Activated CD8-positive, alpha-beta T cell treated with anti-CD3 and anti-CD28 coated beads for 36 hours (primary cell): ENCODE data around the gene MESP1. TPM values are rescaled to one million over a fixed set of nuclear protein-coding genes. Genes with fewer than 3 reads are reported as not detected.
"Not testable (repeated sequence)": the region's sequence is repeated elsewhere in the genome, so short reads cannot be mapped to it uniquely, and the experiment has no call there.

Experiments
- ATAC-seq: fragments of 200-7000 bp; cut with Tn5 transposase; one replicate; pipeline ENCODE4 v1.10.0; 2021; ENCODE audit warnings: mild to moderate bottlenecking, moderate library complexity
- CTCF ChIA-PET: fragments of 350-600 bp; sonication (Branson Sonifier 250); formaldehyde crosslinking; loops from one replicate; lab custom pipeline; 2021; ENCODE audit warnings: antibody characterized with exemption; lab: Charles Lee
- POLR2A ChIA-PET: fragments of 350-600 bp; sonication (Branson Sonifier 250); formaldehyde crosslinking; loops from one replicate; lab custom pipeline; 2021; ENCODE audit warnings: antibody characterized with exemption; lab: Charles Lee
- DNase-seq: peaks from one replicate; pipeline ENCODE4 v3.0.0-alpha.2; 2020
- H3K27ac Mint-ChIP-seq: one replicate; pipeline ENCODE4 v1.8.0; 2021; ENCODE audit warnings: mild to moderate bottlenecking, mixed read lengths
- H3K27me3 Mint-ChIP-seq: one replicate; pipeline ENCODE4 v1.8.0; 2021; ENCODE audit warnings: mixed read lengths
- H3K36me3 Mint-ChIP-seq: one replicate; pipeline ENCODE4 v1.8.0; 2021; ENCODE audit warnings: low read depth, mixed read lengths
- H3K4me1 Mint-ChIP-seq: one replicate; pipeline ENCODE4 v1.8.0; 2021; ENCODE audit warnings: low read depth, mixed read lengths
- H3K4me3 Mint-ChIP-seq: one replicate; pipeline ENCODE4 v1.8.0; 2021; ENCODE audit warnings: mild to moderate bottlenecking, moderate library complexity, mixed read lengths
- H3K9me3 Mint-ChIP-seq: one replicate; pipeline ENCODE4 v1.8.0; 2021; ENCODE audit warnings: mixed read lengths
- CTCF ChIP-seq: fragments of 200-600 bp; IDR thresholded peaks from one replicate; pipeline ENCODE4 v1.8.0; 2022; ENCODE audit warnings: antibody characterized with exemption, mild to moderate bottlenecking
- intact Hi-C: fragments of 100-400 bp; cut with micrococcal nuclease; formaldehyde crosslinking; loops from one replicate; pipeline ENCODE4 v1.10.0; 2022
- total RNA-seq, 2 experiments: library from RNA; stranded (reverse); gene quantifications; one replicate each; pipeline ENCODE4 v1.2.3, GENCODE V29; 2021

Gene MESP1
- total RNA-seq, 2 experiments from 2014 or later = 3.4 to 5.3 TPM

- Mint-ChIP-seq H3K4me1 (peaks cover 5% of the 10 kb centered on the region), H3K27me3 (peaks cover 10% of the 10 kb centered on the region), H3K27ac (no peak overlapping the region), H3K9me3 (peaks cover 7% of the 10 kb centered on the region), H3K4me3 (no peak overlapping the region), H3K36me3 (no peaks in the 10 kb centered on the region)
- ChIA-PET POLR2A (no interaction called here), CTCF (interaction anchor here (0.6 to 1.9 kb wide), 4 partner anchors 22 to 91 kb away, joined by 3 to 9 read pairs (median 4); no protein-coding TSS in a partner anchor)
- DNase-seq (no peak), ATAC-seq (no peak)
- no peak for TF ChIP-seq CTCF
- intact Hi-C loops = no loop called here
Measured at GRCh38 chr15:89783111-89783860, 32.2 kb upstream of the MESP1 start.

- intact Hi-C loops, H3K4me1 Mint-ChIP-seq, H3K36me3 Mint-ChIP-seq, DNase-seq, H3K9me3 Mint-ChIP-seq, POLR2A ChIA-PET, ATAC-seq, H3K4me3 Mint-ChIP-seq, H3K27ac Mint-ChIP-seq: not testable (repeated sequence)
- CTCF ChIA-PET = interaction anchor here (1.6 to 1.9 kb wide), 2 partner anchors 22 to 92 kb away, joined by 5 to 9 read pairs; no protein-coding TSS in a partner anchor
- peaks cover 12% of the 10 kb centered on the region for H3K27me3 Mint-ChIP-seq
Measured at GRCh38 chr15:89782619-89782950, 31.5 kb upstream of the MESP1 start.

GRCh38 chr15:89781891-89782618, 31.0 kb upstream of the MESP1 start:
- ATAC-seq (no peak), DNase-seq (no peak)
- ChIA-PET CTCF (interaction anchor here (1.6 kb wide), 1 partner anchor 93 kb away, joined by 5 read pairs; no protein-coding TSS in a partner anchor), POLR2A (interaction anchor here (0.6 kb wide), 1 partner anchor 82 kb away, joined by 3 read pairs; no protein-coding TSS in a partner anchor)
- Mint-ChIP-seq H3K36me3 (no peaks in the 10 kb centered on the region), H3K9me3 (no peaks in the 10 kb centered on the region), H3K27me3 (peaks cover 16% of the 10 kb centered on the region), H3K4me3 (no peak overlapping the region), H3K27ac (no peak overlapping the region), H3K4me1 (peaks cover 5% of the 10 kb centered on the region)
- intact Hi-C loops = no loop called here
- no peak for TF ChIP-seq CTCF

- no peak for TF ChIP-seq CTCF
- CTCF ChIA-PET = interaction anchor here (1.5 kb wide), 1 partner anchor 20 kb away, joined by 7 read pairs; no protein-coding TSS in a partner anchor
- H3K36me3 Mint-ChIP-seq = no peaks in the 10 kb centered on the region
- peaks cover 18% of the 10 kb centered on the region for H3K27me3 Mint-ChIP-seq
- H3K27ac Mint-ChIP-seq = no peak overlapping the region
- DNase-seq (peak; percentile 42), ATAC-seq (peak; percentile 67)
- no peaks in the 10 kb centered on the region for H3K9me3 Mint-ChIP-seq
- POLR2A ChIA-PET = no interaction called here
- H3K4me1 Mint-ChIP-seq = peaks cover 5% of the 10 kb centered on the region
- intact Hi-C loops = no loop called here
- no peak overlapping the region for H3K4me3 Mint-ChIP-seq
Measured at GRCh38 chr15:89781055-89781454, 30.0 kb upstream of the MESP1 start.

GRCh38 chr15:89780601-89781000, 29.6 kb upstream of the MESP1 start:
- no peak overlapping the region for H3K27ac Mint-ChIP-seq
- TF ChIP-seq CTCF = no peak
- ChIA-PET CTCF (interaction anchor here (1.5 kb wide), 1 partner anchor 19 kb away, joined by 7 read pairs; no protein-coding TSS in a partner anchor), POLR2A (no interaction called here)
- DNase-seq (no peak), ATAC-seq (no peak)
- H3K27me3 Mint-ChIP-seq = peaks cover 19% of the 10 kb centered on the region
- no peaks in the 10 kb centered on the region for H3K9me3 Mint-ChIP-seq
- intact Hi-C loops = no loop called here
- H3K4me3 Mint-ChIP-seq = no peak overlapping the region
- peaks cover 5% of the 10 kb centered on the region for H3K4me1 Mint-ChIP-seq
- no peaks in the 10 kb centered on the region for H3K36me3 Mint-ChIP-seq
